HCT116 (cell line): ENCODE results near the gene MYRFL. TPM values are rescaled to one million over a fixed set of nuclear protein-coding genes. Genes with fewer than 3 reads are reported as not detected.

ENCODE experiments used
- ATAC-seq: fragments of 200-7000 bp; cut with Tn5 transposase; 2 replicates; pipeline ENCODE4 v1.9.1; 2020; ENCODE audit warnings: mild to moderate bottlenecking, moderate library complexity
- BruUV-seq: library from RNA; stranded (reverse); fragments of 400-500 nt; replicated peaks from 2 replicates; lab custom pipeline; 2021; lab: Mats Ljungman, UMichigan
- CTCF ChIA-PET: fragments of 300-600 bp; sonication (Branson Sonifier 250); formaldehyde crosslinking; loops from one replicate; lab custom pipeline; 2021; ENCODE audit warnings: antibody characterized with exemption; lab: Charles Lee
- POLR2A ChIA-PET: fragments of 300-600, 350-600 bp; sonication (Branson Sonifier 250); formaldehyde crosslinking; loops from one replicate; lab custom pipeline; 2021; ENCODE audit warnings: antibody characterized with exemption; lab: Charles Lee
- RAD21 ChIA-PET, 2 experiments: fragments of 300-600 bp; sonication (Branson Sonifier 250); formaldehyde crosslinking; loops; one replicate each; lab custom pipeline; 2023; ENCODE audit warnings: low total read pairs in 2 of 2; ENCODE audit not compliant: uncharacterized antibody in 2 of 2, unreplicated experiment in 2 of 2, low non-redundant PET in 1 of 2; lab: Charles Lee
- DNase-seq: peaks from one replicate; pipeline ENCODE4 v3.0.0-alpha.2; 2010; ENCODE audit warnings: low read depth, low spot score
- H2AFZ ChIP-seq: fragments of 200-600 bp; shearing (Covaris generic), sonication (generic); 2 replicates; pipeline ENCODE4 v1.6.1; 2017; ENCODE audit warnings: low read depth, mixed run types, mixed read lengths, antibody characterized with exemption, low read length; ENCODE audit not compliant: poor library complexity, severe bottlenecking
- H3K27ac ChIP-seq: 2 replicates; pipeline ENCODE4 v1.5.1; 2012; ENCODE audit warnings: low read depth, low read length
- H3K27me3 ChIP-seq: fragments of 200-600 bp; sonication (generic); 2 replicates; pipeline ENCODE4 v1.6.1; 2016; ENCODE audit warnings: mixed run types, low read length, mixed read lengths; ENCODE audit not compliant: insufficient read depth
- H3K36me3 ChIP-seq, 2 experiments: fragments of 200-500 bp in 1 of 2; fragments of 200-600 bp in 1 of 2; sonication (Bioruptor generic) in 1 of 2; sonication (generic) in 1 of 2; 2 replicates each; pipeline versions ENCODE4 v1.5.1 to v1.6.1; 2014 to 2016; ENCODE audit warnings: low read length in 2 of 2, inconsistent platforms in 1 of 2, mixed read lengths in 1 of 2, mixed run types in 1 of 2; ENCODE audit not compliant: insufficient read depth in 2 of 2, control insufficient read depth in 1 of 2
- H3K4me1 ChIP-seq, 2 experiments: fragments of 200-600 bp in 1 of 2; sonication (generic) in 1 of 2; 2 replicates each; pipeline versions ENCODE4 v1.5.1 to v1.6.1; 2012 to 2017; ENCODE audit warnings: low read length in 2 of 2, inconsistent platforms in 1 of 2, mild to moderate bottlenecking in 1 of 2, mixed read lengths in 1 of 2, mixed run types in 1 of 2, moderate library complexity in 1 of 2; ENCODE audit not compliant: insufficient read depth in 2 of 2, control insufficient read depth in 1 of 2
- H3K4me2 ChIP-seq: fragments of 200-600 bp; sonication (generic); 2 replicates; pipeline ENCODE4 v1.6.1; 2017; ENCODE audit warnings: mixed run types, low read length, mixed read lengths
- H3K4me3 ChIP-seq, 2 experiments: fragments of 200-600 bp in 1 of 2; sonication (generic) in 1 of 2; replicated peaks in 1 of 2; 2 replicates each; pipeline ENCODE4 v1.5.1; 2011 to 2016; ENCODE audit warnings: low read length in 2 of 2, control low read depth in 1 of 2, low read depth in 1 of 2, mild to moderate bottlenecking in 1 of 2, mixed read lengths in 1 of 2, mixed run types in 1 of 2
- H3K79me2 ChIP-seq: fragments of 200-600 bp; sonication (generic); 2 replicates; pipeline ENCODE4 v1.6.1; 2017; ENCODE audit warnings: mild to moderate bottlenecking, mixed run types, low read length, moderate library complexity, mixed read lengths; ENCODE audit not compliant: insufficient read depth
- H3K9ac ChIP-seq: fragments of 200-600 bp; sonication (generic); 2 replicates; pipeline ENCODE4 v1.6.1; 2016; ENCODE audit warnings: low read length, mixed read lengths
- H3K9me2 ChIP-seq: fragments of 200-600 bp; sonication (generic), shearing (Covaris generic); 2 replicates; pipeline ENCODE4 v1.6.1; 2017; ENCODE audit warnings: mixed run types, mild to moderate bottlenecking, moderate library complexity; ENCODE audit not compliant: insufficient read depth
- H3K9me3 ChIP-seq, 2 experiments: fragments of 200-500 bp in 1 of 2; fragments of 200-600 bp in 1 of 2; sonication (Bioruptor generic) in 1 of 2; sonication (generic) in 1 of 2; 2 replicates each; pipeline ENCODE4 v1.6.1; 2014 to 2017; ENCODE audit warnings: low read length in 2 of 2, mixed read lengths in 2 of 2, inconsistent platforms in 1 of 2, low read depth in 1 of 2, mild to moderate bottlenecking in 1 of 2, mixed run types in 1 of 2, moderate library complexity in 1 of 2; ENCODE audit not compliant: control insufficient read depth in 1 of 2, insufficient read depth in 1 of 2
- H4K20me1 ChIP-seq: fragments of 200-600 bp; sonication (generic), shearing (Covaris generic); 2 replicates; pipeline ENCODE4 v1.6.1; 2017; ENCODE audit warnings: mixed run types, mild to moderate bottlenecking, moderate library complexity; ENCODE audit not compliant: insufficient read depth
- ATF3 ChIP-seq: IDR thresholded peaks from 2 replicates; pipeline ENCODE4 v1.6.1; 2012
- CTCF ChIP-seq, 3 experiments: fragments of 200-600 bp in 1 of 3; sonication (generic) in 1 of 3; IDR thresholded peaks in 2 of 3; conservative IDR thresholded peaks in 1 of 3; 2 replicates each; pipeline ENCODE4 v1.5.1; 2012 to 2017; ENCODE audit warnings: low read depth in 2 of 3, low read length in 2 of 3, antibody characterized with exemption in 1 of 3, borderline replicate concordance in 1 of 3, control low read depth in 1 of 3, mild to moderate bottlenecking in 1 of 3, mixed read lengths in 1 of 3, mixed run types in 1 of 3, moderate library complexity in 1 of 3; ENCODE audit not compliant: insufficient read depth in 1 of 3
- ELF1 ChIP-seq: IDR thresholded peaks from 2 replicates; pipeline ENCODE4 v1.6.1; 2012; ENCODE audit warnings: low read depth, borderline replicate concordance
- EZH2 ChIP-seq: fragments of 200-600 bp; sonication (generic); IDR thresholded peaks from 2 replicates; pipeline ENCODE4 v1.6.1; 2017; ENCODE audit warnings: antibody characterized with exemption, mixed run types
- EZH2phosphoT487 ChIP-seq: fragments of 200-600 bp; IDR thresholded peaks from 2 replicates; pipeline ENCODE4 v1.6.1; 2018; ENCODE audit warnings: antibody characterized with exemption, borderline replicate concordance
- JUND ChIP-seq: IDR thresholded peaks from 2 replicates; pipeline ENCODE4 v1.6.1; 2012
- POLR2A ChIP-seq: IDR thresholded peaks from 2 replicates; pipeline ENCODE4 v1.7.0; 2011; ENCODE audit warnings: borderline replicate concordance; ENCODE audit not compliant: insufficient read depth, insufficient read length; ENCODE audit errors: extremely low read depth
- SIN3A ChIP-seq: IDR thresholded peaks from 2 replicates; pipeline ENCODE4 v1.6.1; 2012; ENCODE audit warnings: low read depth
- TCF7L2 ChIP-seq: IDR thresholded peaks from 2 replicates; pipeline ENCODE4 v1.7.0; 2011; ENCODE audit warnings: borderline replicate concordance, inconsistent platforms; ENCODE audit not compliant: insufficient read depth, insufficient read length; ENCODE audit errors: extremely low read depth
- YY1 ChIP-seq: IDR thresholded peaks from 2 replicates; pipeline ENCODE4 v1.6.1; 2011; ENCODE audit warnings: low read length, low read depth, moderate library complexity, mild to moderate bottlenecking; ENCODE audit not compliant: insufficient replicate concordance; ENCODE audit errors: extremely low read depth
- ZFX ChIP-seq: fragments of 450-650 bp; IDR thresholded peaks from 2 replicates; pipeline ENCODE4 v1.6.1; 2017
- intact Hi-C: fragments of 100-400 bp; cut with micrococcal nuclease; formaldehyde crosslinking; loops from 2 replicates; pipeline ENCODE4 v1.10.0; 2022
- total RNA-seq: library from RNA; stranded (reverse); gene quantifications from one replicate; pipeline ENCODE4 v1.2.1, GENCODE V29; 2021; ENCODE audit not compliant: unreplicated experiment
- TF ChIP-seq, protein P1 (sequence below): IDR thresholded peaks from 2 replicates; pipeline ENCODE4 v1.6.1; 2011; ENCODE audit warnings: mild to moderate bottlenecking, low read length, moderate library complexity; ENCODE audit not compliant: insufficient replicate concordance; ENCODE audit errors: extremely low read depth
- TF ChIP-seq, protein P2 (sequence below): IDR thresholded peaks from 2 replicates; pipeline ENCODE4 v1.6.1; 2012; ENCODE audit warnings: low read depth
- TF ChIP-seq, protein P3 (sequence below): IDR thresholded peaks from 2 replicates; pipeline ENCODE4 v1.6.1; 2012

Gene MYRFL
- total RNA-seq, 1 experiment from 2014 or later: 0.30 TPM

- CTCF ChIA-PET: interaction anchor here (1.2 to 3.5 kb wide), 9 partner anchors 8 to 828 kb away, joined by 3 to 33 read pairs (median 4); no protein-coding TSS in a partner anchor
- POLR2A ChIA-PET: no interaction called here
- Histone ChIP-seq H3K27ac (no peak overlapping the region), H3K27me3 (no peaks in the 10 kb centered on the region), H3K9me2 (no peaks in the 10 kb centered on the region), H3K9ac (no peak overlapping the region), H3K4me1 (no peaks in the 10 kb centered on the region), H4K20me1 (no peaks in the 10 kb centered on the region), H2AFZ (no peak overlapping the region), H3K9me3 (no peaks in the 10 kb centered on the region), H3K4me2 (no peak overlapping the region), H3K4me3 (no peak overlapping the region), H3K36me3 (no peaks in the 10 kb centered on the region), H3K79me2 (no peaks in the 10 kb centered on the region)
- intact Hi-C loops: loop anchor here (10.0 kb wide), 1 partner anchor 463 kb away; the partner anchor contains the start of gene KCNMB4
- no TSS peak for BruUV-seq
- RAD21 ChIA-PET: interaction anchor here (0.6 to 1.3 kb wide), 4 partner anchors 392 to 676 kb away, joined by 3 to 5 read pairs (median 3); no protein-coding TSS in a partner anchor
- TF ChIP-seq ELF1 (no peak), ZFX (no peak), YY1 (no peak), SIN3A (no peak), EZH2 (no peak), JUND (no peak), TCF7L2 (no peak), ATF3 (no peak), CTCF (IDR thresholded peaks at IDR 0.05 in 2 of 3, conservative IDR thresholded peaks at IDR 0.05 in 1 of 3; ENCODE audit: borderline replicate concordance in 1 of 3, insufficient read depth in 1 of 3, low read depth in 2 of 3, low read length in 2 of 3) (no peak), POLR2A (no peak), EZH2phosphoT487 (no peak)
- TF ChIP-seq, protein P1, sequence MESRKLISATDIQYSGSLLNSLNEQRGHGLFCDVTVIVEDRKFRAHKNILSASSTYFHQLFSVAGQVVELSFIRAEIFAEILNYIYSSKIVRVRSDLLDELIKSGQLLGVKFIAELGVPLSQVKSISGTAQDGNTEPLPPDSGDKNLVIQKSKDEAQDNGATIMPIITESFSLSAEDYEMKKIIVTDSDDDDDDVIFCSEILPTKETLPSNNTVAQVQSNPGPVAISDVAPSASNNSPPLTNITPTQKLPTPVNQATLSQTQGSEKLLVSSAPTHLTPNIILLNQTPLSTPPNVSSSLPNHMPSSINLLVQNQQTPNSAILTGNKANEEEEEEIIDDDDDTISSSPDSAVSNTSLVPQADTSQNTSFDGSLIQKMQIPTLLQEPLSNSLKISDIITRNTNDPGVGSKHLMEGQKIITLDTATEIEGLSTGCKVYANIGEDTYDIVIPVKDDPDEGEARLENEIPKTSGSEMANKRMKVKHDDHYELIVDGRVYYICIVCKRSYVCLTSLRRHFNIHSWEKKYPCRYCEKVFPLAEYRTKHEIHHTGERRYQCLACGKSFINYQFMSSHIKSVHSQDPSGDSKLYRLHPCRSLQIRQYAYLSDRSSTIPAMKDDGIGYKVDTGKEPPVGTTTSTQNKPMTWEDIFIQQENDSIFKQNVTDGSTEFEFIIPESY: no peak
- TF ChIP-seq, protein P2, sequence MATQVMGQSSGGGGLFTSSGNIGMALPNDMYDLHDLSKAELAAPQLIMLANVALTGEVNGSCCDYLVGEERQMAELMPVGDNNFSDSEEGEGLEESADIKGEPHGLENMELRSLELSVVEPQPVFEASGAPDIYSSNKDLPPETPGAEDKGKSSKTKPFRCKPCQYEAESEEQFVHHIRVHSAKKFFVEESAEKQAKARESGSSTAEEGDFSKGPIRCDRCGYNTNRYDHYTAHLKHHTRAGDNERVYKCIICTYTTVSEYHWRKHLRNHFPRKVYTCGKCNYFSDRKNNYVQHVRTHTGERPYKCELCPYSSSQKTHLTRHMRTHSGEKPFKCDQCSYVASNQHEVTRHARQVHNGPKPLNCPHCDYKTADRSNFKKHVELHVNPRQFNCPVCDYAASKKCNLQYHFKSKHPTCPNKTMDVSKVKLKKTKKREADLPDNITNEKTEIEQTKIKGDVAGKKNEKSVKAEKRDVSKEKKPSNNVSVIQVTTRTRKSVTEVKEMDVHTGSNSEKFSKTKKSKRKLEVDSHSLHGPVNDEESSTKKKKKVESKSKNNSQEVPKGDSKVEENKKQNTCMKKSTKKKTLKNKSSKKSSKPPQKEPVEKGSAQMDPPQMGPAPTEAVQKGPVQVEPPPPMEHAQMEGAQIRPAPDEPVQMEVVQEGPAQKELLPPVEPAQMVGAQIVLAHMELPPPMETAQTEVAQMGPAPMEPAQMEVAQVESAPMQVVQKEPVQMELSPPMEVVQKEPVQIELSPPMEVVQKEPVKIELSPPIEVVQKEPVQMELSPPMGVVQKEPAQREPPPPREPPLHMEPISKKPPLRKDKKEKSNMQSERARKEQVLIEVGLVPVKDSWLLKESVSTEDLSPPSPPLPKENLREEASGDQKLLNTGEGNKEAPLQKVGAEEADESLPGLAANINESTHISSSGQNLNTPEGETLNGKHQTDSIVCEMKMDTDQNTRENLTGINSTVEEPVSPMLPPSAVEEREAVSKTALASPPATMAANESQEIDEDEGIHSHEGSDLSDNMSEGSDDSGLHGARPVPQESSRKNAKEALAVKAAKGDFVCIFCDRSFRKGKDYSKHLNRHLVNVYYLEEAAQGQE: no peak
- TF ChIP-seq, protein P3, sequence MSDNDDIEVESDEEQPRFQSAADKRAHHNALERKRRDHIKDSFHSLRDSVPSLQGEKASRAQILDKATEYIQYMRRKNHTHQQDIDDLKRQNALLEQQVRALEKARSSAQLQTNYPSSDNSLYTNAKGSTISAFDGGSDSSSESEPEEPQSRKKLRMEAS: no peak
- DNase-seq: no peak
- no peak for ATAC-seq
Observed at GRCh38 chr12:69901221-69901905, 76.3 kb downstream of the MYRFL start.
